Measurements from ENCODE around the gene CHIC2. TPM values are rescaled to one million over a fixed set of nuclear protein-coding genes. Genes with fewer than 3 reads are reported as not detected.

Gene CHIC2
- total RNA-seq, 2 donors from 2014 or later: 10.2 to 14.4 TPM

- Histone ChIP-seq H3K36me3 (ENCODE audit: control insufficient read depth, insufficient read depth, low read length) (no peaks in the 10 kb centered on the region), H3K27me3 (ENCODE audit: control insufficient read depth, insufficient read depth, low read length, poor library complexity, severe bottlenecking) (no peaks in the 10 kb centered on the region), H3K9me3 (ENCODE audit: control insufficient read depth, low read length) (no peaks in the 10 kb centered on the region), H3K9ac (ENCODE audit: extremely low read depth, low read length, poor library complexity, severe bottlenecking) (no peak overlapping the region), H3K4me3 (ENCODE audit: low read length) (no peak overlapping the region), H3K4me1 (ENCODE audit: control insufficient read depth, insufficient read depth, low read length) (peaks cover 3% of the 10 kb centered on the region), H3K27ac (ENCODE audit: low read depth, low read length) (no peak overlapping the region)
- WGBS, 2 experiments (ENCODE audit: insufficient coverage in 1 of 2, insufficient read length in 1 of 2): 98 to 100% methylated on average over 2 to 3 of the region's 3 CpGs
- no peaks in the 10 kb centered on the region for H3K9me3 Mint-ChIP-seq
- DNase-seq: no peak
- TF ChIP-seq, protein P1, sequence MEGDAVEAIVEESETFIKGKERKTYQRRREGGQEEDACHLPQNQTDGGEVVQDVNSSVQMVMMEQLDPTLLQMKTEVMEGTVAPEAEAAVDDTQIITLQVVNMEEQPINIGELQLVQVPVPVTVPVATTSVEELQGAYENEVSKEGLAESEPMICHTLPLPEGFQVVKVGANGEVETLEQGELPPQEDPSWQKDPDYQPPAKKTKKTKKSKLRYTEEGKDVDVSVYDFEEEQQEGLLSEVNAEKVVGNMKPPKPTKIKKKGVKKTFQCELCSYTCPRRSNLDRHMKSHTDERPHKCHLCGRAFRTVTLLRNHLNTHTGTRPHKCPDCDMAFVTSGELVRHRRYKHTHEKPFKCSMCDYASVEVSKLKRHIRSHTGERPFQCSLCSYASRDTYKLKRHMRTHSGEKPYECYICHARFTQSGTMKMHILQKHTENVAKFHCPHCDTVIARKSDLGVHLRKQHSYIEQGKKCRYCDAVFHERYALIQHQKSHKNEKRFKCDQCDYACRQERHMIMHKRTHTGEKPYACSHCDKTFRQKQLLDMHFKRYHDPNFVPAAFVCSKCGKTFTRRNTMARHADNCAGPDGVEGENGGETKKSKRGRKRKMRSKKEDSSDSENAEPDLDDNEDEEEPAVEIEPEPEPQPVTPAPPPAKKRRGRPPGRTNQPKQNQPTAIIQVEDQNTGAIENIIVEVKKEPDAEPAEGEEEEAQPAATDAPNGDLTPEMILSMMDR (conservative IDR thresholded peaks at IDR 0.05): no peak
- no peak overlapping the region for H3K27ac Mint-ChIP-seq
- H3K27me3 Mint-ChIP-seq (ENCODE audit: insufficient read depth): no peaks in the 10 kb centered on the region
- no peak overlapping the region for H3K4me3 Mint-ChIP-seq
- H3K4me1 Mint-ChIP-seq: peaks cover 16% of the 10 kb centered on the region
- H3K36me3 Mint-ChIP-seq (ENCODE audit: low read depth): no peaks in the 10 kb centered on the region
Measured at GRCh38 chr4:54058171-54058570, 6.2 kb downstream of the CHIC2 start.

DNA sequence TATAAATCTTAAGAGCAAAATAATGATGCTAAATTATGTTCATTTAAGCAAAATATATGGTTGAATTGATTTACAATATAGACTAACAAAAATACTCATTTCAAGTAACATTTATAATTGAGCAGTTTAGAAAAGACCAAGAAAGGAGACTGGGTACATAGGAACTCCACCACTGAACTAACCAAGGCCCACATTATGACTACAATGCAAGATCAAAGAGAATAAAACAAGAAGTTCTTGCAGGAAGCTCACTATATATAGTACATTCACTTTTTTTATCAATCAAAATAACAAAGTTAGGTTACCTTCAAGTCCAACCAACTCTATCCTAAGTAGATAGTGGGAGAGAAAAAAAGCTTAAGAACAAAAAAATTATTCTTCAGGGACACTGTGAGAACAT is 8.0 kb downstream of the CHIC2 start:
- no peaks in the 10 kb centered on the region for H3K4me1 Mint-ChIP-seq
- Histone ChIP-seq H3K27ac (ENCODE audit: low read depth, low read length) (no peak overlapping the region), H3K4me3 (ENCODE audit: low read length) (no peak overlapping the region), H3K4me1 (ENCODE audit: control insufficient read depth, insufficient read depth, low read length) (no peaks in the 10 kb centered on the region), H3K9ac (ENCODE audit: extremely low read depth, low read length, poor library complexity, severe bottlenecking) (no peak overlapping the region), H3K27me3 (ENCODE audit: control insufficient read depth, insufficient read depth, low read length, poor library complexity, severe bottlenecking) (no peaks in the 10 kb centered on the region), H3K9me3 (ENCODE audit: control insufficient read depth, low read length) (no peaks in the 10 kb centered on the region), H3K36me3 (ENCODE audit: control insufficient read depth, insufficient read depth, low read length) (no peaks in the 10 kb centered on the region)
- no peaks in the 10 kb centered on the region for H3K27me3 Mint-ChIP-seq (ENCODE audit: insufficient read depth)
- H3K9me3 Mint-ChIP-seq: no peaks in the 10 kb centered on the region
- no peak overlapping the region for H3K27ac Mint-ChIP-seq
- DNase-seq: no peak
- H3K4me3 Mint-ChIP-seq: no peak overlapping the region
- TF ChIP-seq, protein P1 (conservative IDR thresholded peaks at IDR 0.05): no peak
- H3K36me3 Mint-ChIP-seq (ENCODE audit: low read depth): no peaks in the 10 kb centered on the region

DNA sequence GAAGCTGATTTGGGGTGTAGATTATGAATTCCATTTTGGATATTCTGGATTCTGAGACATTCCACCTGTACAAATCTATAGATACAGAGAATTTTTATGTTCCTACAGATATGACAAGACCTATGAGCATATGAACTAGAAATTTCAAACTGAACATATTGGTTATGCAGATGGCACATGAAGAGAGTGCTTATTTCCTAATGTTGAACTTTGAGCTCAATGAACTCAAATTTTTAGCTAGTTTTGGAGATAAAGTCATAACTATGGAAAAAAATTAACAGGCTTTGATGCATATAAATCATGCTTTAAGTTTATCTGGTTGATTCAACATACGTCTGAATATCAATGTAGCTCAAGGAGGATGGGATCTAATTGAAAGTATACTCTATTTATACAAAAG is 8.9 kb downstream of the CHIC2 start:
- no peak overlapping the region for H3K27ac ChIP-seq (ENCODE audit: low read depth, low read length)
- Mint-ChIP-seq H3K27me3 (ENCODE audit: insufficient read depth) (no peaks in the 10 kb centered on the region), H3K9me3 (no peaks in the 10 kb centered on the region), H3K27ac (no peak overlapping the region), H3K4me3 (no peak overlapping the region), H3K4me1 (peaks cover 4% of the 10 kb centered on the region), H3K36me3 (ENCODE audit: low read depth) (no peaks in the 10 kb centered on the region)
- H3K36me3 ChIP-seq (ENCODE audit: control insufficient read depth, insufficient read depth, low read length): no peaks in the 10 kb centered on the region
- H3K9me3 ChIP-seq (ENCODE audit: control insufficient read depth, low read length): no peaks in the 10 kb centered on the region
- WGBS, 2 experiments (ENCODE audit: insufficient coverage in 1 of 2, insufficient read length in 1 of 2): no CpG with 5 or more reads among the region's 1 CpG
- TF ChIP-seq, protein P1 (conservative IDR thresholded peaks at IDR 0.05): no peak
- no peak for DNase-seq
- H3K4me3 ChIP-seq (ENCODE audit: low read length): no peak overlapping the region
- H3K27me3 ChIP-seq (ENCODE audit: control insufficient read depth, insufficient read depth, low read length, poor library complexity, severe bottlenecking): no peaks in the 10 kb centered on the region
- peaks cover 2% of the 10 kb centered on the region for H3K4me1 ChIP-seq (ENCODE audit: control insufficient read depth, insufficient read depth, low read length)
- no peak overlapping the region for H3K9ac ChIP-seq (ENCODE audit: extremely low read depth, low read length, poor library complexity, severe bottlenecking)

Data from endodermal cell (in vitro differentiated cells).